Heart left ventricle (tissue), 16 donors: ENCODE measurements around the gene ING5. TPM values are rescaled to one million over a fixed set of nuclear protein-coding genes. Genes with fewer than 3 reads are reported as not detected.

Source experiments
- ATAC-seq, 4 donors: fragments of 200-7000 bp; cut with Tn5 transposase; one replicate each; pipeline ENCODE4 v1.9.1; 2020 to 2022; ENCODE audit warnings: moderate library complexity in 4 of 4, mild to moderate bottlenecking in 3 of 4, moderate number of reproducible peaks in 1 of 4
- DNase-seq, 5 donors: peaks; one replicate each; pipeline ENCODE4 v3.0.0-alpha.2; 2020
- H3K27ac ChIP-seq, 12 donors: fragments of 200-600 bp; sonication (generic) in 4 of 12; one replicate each; pipeline versions ENCODE4 v1.5.0 to v1.8.0; 2016 to 2022; ENCODE audit warnings: mild to moderate bottlenecking in 2 of 12
- H3K27me3 ChIP-seq, 9 donors: fragments of 200-600 bp; sonication (generic) in 2 of 9; one replicate each; pipeline versions ENCODE4 v1.5.1 to v1.8.0; 2016 to 2022; ENCODE audit warnings: mild to moderate bottlenecking in 3 of 9
- H3K36me3 ChIP-seq, 9 donors: fragments of 200-600 bp; sonication (generic) in 2 of 9; one replicate each; pipeline versions ENCODE4 v1.5.0 to v1.8.0; 2018 to 2022; ENCODE audit warnings: mild to moderate bottlenecking in 2 of 9
- H3K4me1 ChIP-seq, 12 donors: fragments of 200-600 bp; sonication (generic) in 4 of 12; one replicate each; pipeline versions ENCODE4 v1.5.0 to v1.8.0; 2016 to 2022; ENCODE audit warnings: mild to moderate bottlenecking in 3 of 12
- H3K4me3 ChIP-seq, 12 donors: fragments of 200-600 bp; sonication (generic) in 4 of 12; one replicate each; pipeline versions ENCODE4 v1.5.0 to v1.8.0; 2017 to 2022; ENCODE audit warnings: mild to moderate bottlenecking in 9 of 12, moderate library complexity in 4 of 12
- H3K9me3 ChIP-seq, 12 donors: fragments of 200-600 bp; sonication (generic) in 4 of 12; one replicate each; pipeline versions ENCODE4 v1.5.0 to v1.8.0; 2016 to 2022; ENCODE audit warnings: mild to moderate bottlenecking in 1 of 12
- CTCF ChIP-seq, 12 donors: fragments of 200-600 bp; sonication (generic) in 4 of 12; IDR thresholded peaks; one replicate each; pipeline versions ENCODE4 v1.5.0 to v1.8.0; 2018 to 2022; ENCODE audit warnings: antibody characterized with exemption in 12 of 12, mild to moderate bottlenecking in 5 of 12
- POLR2A ChIP-seq, 2 donors: fragments of 450-650 bp; IDR thresholded peaks; one replicate each; pipeline ENCODE4 v1.6.1; 2017; ENCODE audit warnings: antibody characterized with exemption in 2 of 2, mild to moderate bottlenecking in 2 of 2, moderate library complexity in 2 of 2
- WGBS, 4 donors: extraction: QIAGEN DNeasy Blood & Tissue Kit in 2 of 4; methylation state at CpG; one replicate each; pipeline versions ENCODE4 v1.1.5 to v1.1.7; 2013 to 2018; 5-methylcytosine and 5-hydroxymethylcytosine counted together
- intact Hi-C, 10 donors: fragments of 100-400 bp; cut with DNase I; formaldehyde crosslinking; loops; one replicate each; pipeline versions ENCODE4 v1.11.1 to v1.14.2; 2022
- polyA plus RNA-seq, 2 donors: library from polyadenylated mRNA; stranded (reverse); fragments of 200-250 nt; gene quantifications; one replicate each; pipeline ENCODE4 v1.2.3, GENCODE V29; 2013
- total RNA-seq, 9 donors: library from RNA; depleted of rRNA in 2 of 9; stranded (reverse); fragments of >200 nt in 2 of 9; fragmentation: NEBNext Ultra II Directional in 3 of 9; extraction: Animal tissue kit (Norgen Biotek cat#: 25700) in 3 of 9; gene quantifications; one replicate each; pipeline versions ENCODE4 v1.1.0 to v1.2.4, GENCODE V29; 2016 to 2023
- donor health status: ischemic (EF 13 %, LVEDD 7.1; RV severe dilation, severe dysfunction).
- donor health status: healthy with polysubstance abuse.
- donor health status: DM: no; HTN: yes; CAD: no.
- donor health status: DM: no; HTN: no; CAD: no.
- donor health status: ischemic (EF 25% LVEDD 6.9; RV normal size, moderate dysfunction).
- donor health status: ischemic (EF 25% LVEDD 5.7; RV mildly dilated, moderate dysfunction).
- donor health status: healthy.
- donor health status: DM: yes; HTN: yes; CAD: no.
- donor health status: ischemic (EF 35%, LVEDD 5.7; RV mildly dilated, moderate dysfunction).
- donor health status: nonischemic (EF 11% LVEDD 7.7; RV severe dilation, severe dysfunction).
- donor health status: DM: yes; HTN: yes; CAD: no.
- donor health status: PGD.
- donor health status: ischemic (EF 29% LVEDD 5.4; RV normal size, mild dysfunction).
- donor health status: nonischemic (EF 23%, LVEDD 6.1; RV moderate dilation, normal function).

The ING5 gene
- total and polyA plus RNA-seq, 11 donors = 11.8 to 29.3 (median 18.2) TPM

DNA sequence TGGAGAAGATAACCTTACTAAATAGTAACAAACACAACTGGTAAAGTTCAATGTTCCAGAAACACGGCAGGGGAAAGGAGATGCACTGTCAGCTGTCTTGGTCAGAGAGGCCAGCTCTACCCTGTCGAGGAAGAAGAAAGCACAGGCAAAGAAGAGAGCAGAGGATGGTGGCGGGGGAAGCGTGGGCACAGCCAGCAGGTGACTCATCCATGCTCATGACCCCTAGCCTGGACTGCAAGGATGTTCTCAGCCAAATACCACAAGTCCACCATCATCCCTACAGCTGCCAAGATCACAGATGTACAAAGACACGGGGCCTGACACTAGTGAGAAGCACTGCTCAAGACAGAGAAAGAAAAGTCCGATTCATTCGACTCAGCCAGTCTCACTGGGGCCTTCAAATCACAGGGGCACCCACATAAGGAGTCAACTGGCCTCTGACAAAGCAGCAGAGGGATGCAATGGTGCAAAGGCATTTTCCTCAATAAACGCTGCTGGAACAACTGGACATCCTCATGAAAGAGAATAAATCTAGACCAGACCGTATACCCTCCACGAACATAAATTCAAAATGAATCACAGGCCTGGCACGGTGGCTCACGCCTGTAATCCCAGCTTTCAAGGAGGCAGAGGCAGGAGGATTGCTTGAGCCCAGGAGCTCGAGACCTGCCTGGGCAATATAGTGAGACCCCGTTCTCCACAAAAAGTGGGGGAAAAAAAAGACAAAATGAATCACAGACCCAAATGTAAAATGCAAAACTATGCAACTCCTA, 20.8 kb upstream of the ING5 start:
- Histone ChIP-seq H3K4me3 (no peak overlapping the region), H3K9me3 (no peaks in the 10 kb centered on the region), H3K36me3 (peaks cover 0 to 87% (median 41%) of the 10 kb centered on the region in 9 donors), H3K4me1 (peaks cover 0 to 15% (median 8%) of the 10 kb centered on the region in 12 donors), H3K27ac (peak overlapping the region in 1 of 12 donors; percentile 37), H3K27me3 (no peaks in the 10 kb centered on the region)
- ATAC-seq (peak; percentile 25 to 86 (median 70)), DNase-seq (peak in 1 of 5 donors; percentile 49)
- intact Hi-C loops = no loop called here
- WGBS, 4 donors = 81 to 87% (median 87%) methylated on average over 14 of the region's 14 CpGs
- TF ChIP-seq POLR2A (IDR thresholded peaks at IDR 0.05) = no peak
- TF ChIP-seq CTCF (IDR thresholded peaks at IDR 0.05) = no peak

GRCh38 chr2:241686324-241686649, 15.6 kb upstream of the ING5 start:
- H3K4me1 ChIP-seq = peaks cover 4 to 32% (median 22%) of the 10 kb centered on the region in 12 donors
- no peaks in the 10 kb centered on the region for H3K9me3 ChIP-seq
- ATAC-seq (peak in 2 of 4 donors; percentile 1 to 10), DNase-seq (no peak)
- H3K27ac ChIP-seq = peak overlapping the region in 11 of 12 donors; percentile 27 to 96 (median 94)
- WGBS, 4 donors = 0 to 1% (median 1%) methylated on average over 29 to 37 of the region's 37 CpGs
- no peaks in the 10 kb centered on the region for H3K27me3 ChIP-seq
- peaks cover 0 to 57% (median 19%) of the 10 kb centered on the region in 9 donors for H3K36me3 ChIP-seq
- TF ChIP-seq POLR2A (IDR thresholded peaks at IDR 0.05) = no peak
- TF ChIP-seq CTCF (IDR thresholded peaks at IDR 0.05) = no peak
- intact Hi-C loops = loop anchor here in 1 of 10 donors (2.0 kb wide), 1 partner anchor 15 kb away; no protein-coding TSS in a partner anchor
- H3K4me3 ChIP-seq = peak overlapping the region; percentile 64 to 99 (median 93)

GRCh38 chr2:241686650-241687425, 15.0 kb upstream of the ING5 start, which contains the start of gene DTYMK:
Gene DTYMK, minus strand, starts transcription at chr2:241686815. Its CDS starts 32 bp downstream, at chr2:241686783.
- Histone ChIP-seq H3K36me3 (peaks cover 0 to 57% (median 21%) of the 10 kb centered on the region in 9 donors), H3K9me3 (no peaks in the 10 kb centered on the region), H3K4me3 (peak within 1 kb of the TSS; percentile 64 to 99 (median 93)), H3K27ac (peak within 1 kb of the TSS; percentile 67 to 96 (median 95)), H3K27me3 (no peaks in the 10 kb centered on the region), H3K4me1 (peaks cover 4 to 32% (median 20%) of the 10 kb centered on the region in 12 donors)
- ATAC-seq (peak; percentile 98 to 99 (median 98)), DNase-seq (peak; percentile 97 to 99 (median 98))
- TF ChIP-seq CTCF (IDR thresholded peaks at IDR 0.05) (peak in 1 of 12 donors; percentile 3), POLR2A (IDR thresholded peaks at IDR 0.05) (peak; percentile 13 to 84)
- WGBS, 4 donors = 0 to 1% (median 0%) methylated on average over 52 to 102 of the region's 102 CpGs
- intact Hi-C loops = loop anchor here in 1 of 10 donors (2.0 kb wide), 1 partner anchor 14 kb away; no protein-coding TSS in a partner anchor

DNA sequence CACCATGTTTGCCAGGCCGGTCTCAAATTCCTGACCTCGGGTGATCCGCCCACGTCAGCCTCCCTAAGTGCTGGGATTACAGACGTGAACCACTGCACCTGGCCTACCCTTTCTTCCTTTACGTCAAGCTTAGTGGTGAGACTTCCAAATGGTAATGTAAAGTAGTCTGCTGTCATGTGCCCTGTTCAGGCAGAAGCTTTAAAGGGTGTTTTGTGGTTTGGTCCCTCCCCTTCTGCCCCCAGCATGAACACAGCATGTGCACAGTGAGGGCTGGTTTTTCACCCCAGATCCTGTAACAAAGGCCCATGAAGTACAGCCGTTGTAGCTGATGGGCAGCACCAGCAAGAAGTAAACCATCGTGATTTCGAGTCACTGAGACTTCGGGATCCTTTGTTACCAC, 12.5 kb upstream of the ING5 start:
- intact Hi-C loops = no loop called here
- peaks cover 0 to 56% (median 31%) of the 10 kb centered on the region in 9 donors for H3K36me3 ChIP-seq
- no peak overlapping the region for H3K4me3 ChIP-seq
- no peak overlapping the region for H3K27ac ChIP-seq
- TF ChIP-seq CTCF (IDR thresholded peaks at IDR 0.05) (no peak), POLR2A (IDR thresholded peaks at IDR 0.05) (no peak)
- H3K4me1 ChIP-seq = peaks cover 4 to 32% (median 20%) of the 10 kb centered on the region in 12 donors
- no peaks in the 10 kb centered on the region for H3K9me3 ChIP-seq
- H3K27me3 ChIP-seq = no peaks in the 10 kb centered on the region
- 84 to 92% (median 88%) methylated on average over 10 of the region's 10 CpGs for WGBS, 4 donors
- ATAC-seq = no peak
- no peak for DNase-seq
